Measurements from ENCODE around the gene WDR54.

The WDR54 gene

GRCh38 chr2:74474899-74475298 is 53.4 kb downstream of the WDR54 start:
- H3K27ac ChIP-seq (ENCODE audit: poor library complexity, severe bottlenecking): no peak overlapping the region
- no peaks in the 10 kb centered on the region for H3K27me3 ChIP-seq (ENCODE audit: insufficient read depth, poor library complexity, severe bottlenecking)
- H3K4me3 ChIP-seq (ENCODE audit: severe bottlenecking): no peak overlapping the region
- H3K9me3 ChIP-seq (ENCODE audit: severe bottlenecking): no peaks in the 10 kb centered on the region
- TF ChIP-seq, protein P1, sequence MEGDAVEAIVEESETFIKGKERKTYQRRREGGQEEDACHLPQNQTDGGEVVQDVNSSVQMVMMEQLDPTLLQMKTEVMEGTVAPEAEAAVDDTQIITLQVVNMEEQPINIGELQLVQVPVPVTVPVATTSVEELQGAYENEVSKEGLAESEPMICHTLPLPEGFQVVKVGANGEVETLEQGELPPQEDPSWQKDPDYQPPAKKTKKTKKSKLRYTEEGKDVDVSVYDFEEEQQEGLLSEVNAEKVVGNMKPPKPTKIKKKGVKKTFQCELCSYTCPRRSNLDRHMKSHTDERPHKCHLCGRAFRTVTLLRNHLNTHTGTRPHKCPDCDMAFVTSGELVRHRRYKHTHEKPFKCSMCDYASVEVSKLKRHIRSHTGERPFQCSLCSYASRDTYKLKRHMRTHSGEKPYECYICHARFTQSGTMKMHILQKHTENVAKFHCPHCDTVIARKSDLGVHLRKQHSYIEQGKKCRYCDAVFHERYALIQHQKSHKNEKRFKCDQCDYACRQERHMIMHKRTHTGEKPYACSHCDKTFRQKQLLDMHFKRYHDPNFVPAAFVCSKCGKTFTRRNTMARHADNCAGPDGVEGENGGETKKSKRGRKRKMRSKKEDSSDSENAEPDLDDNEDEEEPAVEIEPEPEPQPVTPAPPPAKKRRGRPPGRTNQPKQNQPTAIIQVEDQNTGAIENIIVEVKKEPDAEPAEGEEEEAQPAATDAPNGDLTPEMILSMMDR (IDR thresholded peaks at IDR 0.05; ENCODE audit: poor library complexity, severe bottlenecking): no peak
- no peak for ATAC-seq (ENCODE audit: low read depth)
- H3K36me3 ChIP-seq (ENCODE audit: low read depth): peaks cover 35% of the 10 kb centered on the region
- peaks cover 3% of the 10 kb centered on the region for H3K4me1 ChIP-seq (ENCODE audit: insufficient read depth, poor library complexity, severe bottlenecking)
- DNase-seq (ENCODE audit: low spot score): no peak

All from RWPE2 (cell line).